Urothelium cell line (cell line): ENCODE measurements around the gene COA1.
"Not testable (repeated sequence)": the region's sequence is repeated elsewhere in the genome, so short reads cannot be mapped to it uniquely, and the experiment has no call there.

ENCODE experiments used
- DNase-seq: peaks from one replicate; pipeline ENCODE4 v3.0.0; 2011; ENCODE audit warnings: low spot score, mixed read lengths
- FAIRE-seq: peaks from 2 replicates; lab custom pipeline; 2011; peaks lifted over from hg19 to GRCh38; lab: Jason Lieb, UNC

COA1 gene

DNA sequence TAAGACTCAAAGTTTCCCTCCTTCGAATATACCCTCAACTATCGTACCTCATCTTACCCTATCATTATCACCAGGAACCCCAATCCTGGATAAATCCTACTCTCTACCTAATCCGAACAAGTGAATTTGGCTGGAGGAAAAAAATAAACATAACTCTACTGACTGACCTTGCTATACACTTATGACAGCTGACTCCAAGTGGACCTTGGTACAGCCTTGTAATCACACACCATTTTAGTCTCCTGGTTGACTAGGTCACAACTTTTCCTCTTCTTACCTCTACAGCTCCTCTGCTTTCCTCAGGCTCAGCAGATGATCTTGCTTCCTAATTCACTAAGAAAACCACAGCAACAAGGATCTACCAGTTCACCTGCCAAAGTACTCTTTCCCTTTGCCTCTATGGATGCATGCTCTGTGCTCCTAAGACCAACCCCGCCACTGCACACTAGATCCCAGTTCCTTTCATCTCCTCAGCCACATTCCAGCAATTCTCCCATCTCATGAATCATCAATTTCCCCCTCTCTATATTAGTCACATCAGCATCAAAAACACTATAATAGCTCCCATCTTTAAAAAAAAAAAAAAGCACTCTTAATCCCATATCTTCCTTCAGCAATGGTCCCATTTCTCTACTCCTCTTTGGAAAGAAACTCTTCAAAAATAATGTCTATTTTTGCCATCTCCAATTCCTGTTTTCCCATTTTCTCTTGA is 35.5 kb downstream of the COA1 start:
- FAIRE-seq (no peak), DNase-seq (peak; percentile 62)

DNA sequence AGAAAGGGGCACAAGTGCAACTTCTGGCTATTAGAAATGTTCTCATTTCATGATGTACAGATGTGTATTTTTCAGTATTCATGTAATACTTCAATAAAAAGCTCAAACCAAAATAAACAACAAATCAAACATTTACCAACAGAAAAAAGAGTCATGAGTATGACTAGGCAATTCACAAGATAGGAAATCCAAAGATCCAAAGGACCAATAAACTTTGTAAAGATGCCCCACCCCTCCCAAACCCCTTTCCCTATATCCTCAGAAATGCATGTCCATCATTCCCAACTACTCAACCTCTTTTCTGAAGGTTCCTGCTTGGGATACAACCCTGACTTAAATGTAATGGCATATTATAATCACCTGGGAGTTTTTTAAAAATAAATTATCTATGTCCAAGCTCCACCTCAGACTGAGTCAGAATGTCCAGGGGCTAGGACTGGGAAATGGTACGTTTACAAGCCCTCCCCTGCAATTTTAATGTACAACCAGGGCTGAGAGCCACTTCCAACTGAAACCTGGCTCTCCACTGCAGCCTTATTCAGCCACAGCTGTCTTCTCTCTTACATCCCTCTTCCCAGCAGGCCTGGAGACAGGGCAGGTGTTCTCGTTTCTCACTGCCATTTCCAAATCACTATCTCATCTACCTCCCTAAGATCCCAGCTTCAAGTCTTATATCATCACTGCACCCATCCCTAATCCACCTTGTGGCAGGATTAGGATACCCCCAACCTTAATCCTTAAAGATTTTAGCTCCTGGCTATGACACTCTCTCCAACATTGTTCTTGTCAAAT is 36.5 kb downstream of the COA1 start:
- DNase-seq: no peak
- no peak for FAIRE-seq

DNA sequence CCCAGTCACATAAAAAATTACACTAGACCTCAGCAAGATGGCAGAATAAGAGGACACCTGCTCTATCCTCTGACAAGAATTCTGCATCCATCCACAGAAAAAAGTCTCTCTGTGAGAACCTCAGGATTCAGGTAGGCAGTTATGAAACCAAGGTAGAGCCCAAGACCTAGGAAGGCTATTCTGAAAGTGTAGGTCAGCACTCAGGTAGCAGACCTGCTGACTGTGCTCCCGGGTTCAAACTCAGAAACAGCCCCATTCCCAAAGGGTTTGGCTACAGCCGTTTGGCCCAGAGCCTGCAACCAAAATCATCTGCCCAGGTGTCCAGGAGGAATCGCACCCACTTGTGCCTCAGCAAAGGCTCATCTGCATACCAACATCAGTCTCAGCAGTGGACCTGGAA is 37.7 kb downstream of the COA1 start:
- FAIRE-seq (no peak), DNase-seq (no peak)

DNA sequence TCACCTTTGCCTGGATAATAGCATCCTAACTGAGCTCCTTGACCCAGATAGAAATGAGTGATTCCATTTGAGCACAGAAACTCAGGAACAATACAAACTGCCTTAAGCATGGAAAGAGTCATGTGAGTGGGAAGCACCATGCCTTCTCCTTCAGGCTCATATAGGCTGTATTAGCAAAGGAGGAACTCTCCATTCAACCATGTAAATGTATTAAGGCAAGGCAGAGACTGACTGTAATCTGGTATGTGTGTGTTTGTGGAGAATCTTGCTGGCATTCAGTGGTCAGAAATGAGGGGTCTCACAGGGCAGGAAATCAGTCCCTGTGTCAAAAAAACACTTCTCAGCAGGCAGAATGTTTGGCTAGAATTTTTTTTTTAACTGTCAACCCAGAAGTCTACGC is 40.2 kb downstream of the COA1 start:
- DNase-seq (no peak), FAIRE-seq (no peak)

DNA sequence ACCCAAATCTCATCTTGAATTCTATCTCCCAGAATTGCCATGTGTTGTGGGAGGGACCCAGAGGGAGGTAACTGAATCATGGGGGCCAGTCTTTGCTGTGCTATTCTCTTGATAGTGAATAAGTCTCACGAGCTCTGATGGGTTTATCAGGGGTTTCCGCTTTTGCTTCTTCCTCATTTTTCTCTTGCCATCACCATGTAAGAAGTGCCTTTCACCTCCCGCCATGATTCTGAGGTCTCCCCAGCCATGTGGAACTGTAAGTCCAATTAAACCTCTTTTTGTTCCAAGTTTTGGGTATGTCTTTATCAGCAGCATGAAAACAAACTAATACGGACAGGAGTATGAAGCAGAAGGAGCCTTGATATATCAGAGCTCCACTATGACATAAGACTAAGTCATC is 41.5 kb downstream of the COA1 start:
- DNase-seq, FAIRE-seq: not testable (repeated sequence)

DNA sequence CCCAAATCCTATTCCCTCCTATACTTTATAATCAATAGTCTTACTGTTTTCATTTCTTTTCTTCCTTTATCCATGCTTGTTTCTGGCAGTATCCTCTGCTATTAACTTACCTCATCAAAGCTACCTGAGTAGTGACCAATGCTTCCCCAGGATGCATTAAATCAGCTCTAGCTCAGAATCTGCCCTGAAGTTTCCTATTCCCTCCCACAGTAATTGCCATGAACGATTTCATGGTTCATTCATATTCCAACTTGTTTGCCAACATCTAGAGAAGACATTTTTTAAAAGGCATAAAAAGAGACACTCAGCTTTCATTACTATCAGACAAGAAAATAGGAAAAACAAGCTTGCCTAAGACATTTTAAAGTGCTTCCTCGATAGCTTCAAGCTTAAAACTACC is 42.3 kb downstream of the COA1 start:
- DNase-seq (no peak), FAIRE-seq (no peak)

DNA sequence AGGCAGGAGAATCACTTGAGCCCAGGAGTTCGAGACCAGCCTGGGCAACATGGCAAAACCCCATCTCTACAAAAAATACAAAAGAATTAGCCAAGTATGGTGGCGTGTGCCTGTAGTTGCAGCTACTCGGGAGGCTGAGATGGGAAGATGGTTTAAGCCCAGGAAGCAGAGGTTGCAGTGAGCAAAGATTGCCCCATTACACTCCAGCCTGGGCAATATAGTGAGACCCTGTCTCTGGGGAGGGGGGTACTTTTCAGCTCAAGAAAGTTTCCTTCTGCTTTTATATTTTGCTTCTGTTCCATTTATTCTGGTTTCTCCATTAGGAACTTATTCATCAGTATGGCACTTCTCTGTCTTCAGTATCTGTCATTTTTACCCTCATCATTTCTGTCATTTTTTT is 48.6 kb downstream of the COA1 start:
- no peak for DNase-seq
- FAIRE-seq: no peak

DNA sequence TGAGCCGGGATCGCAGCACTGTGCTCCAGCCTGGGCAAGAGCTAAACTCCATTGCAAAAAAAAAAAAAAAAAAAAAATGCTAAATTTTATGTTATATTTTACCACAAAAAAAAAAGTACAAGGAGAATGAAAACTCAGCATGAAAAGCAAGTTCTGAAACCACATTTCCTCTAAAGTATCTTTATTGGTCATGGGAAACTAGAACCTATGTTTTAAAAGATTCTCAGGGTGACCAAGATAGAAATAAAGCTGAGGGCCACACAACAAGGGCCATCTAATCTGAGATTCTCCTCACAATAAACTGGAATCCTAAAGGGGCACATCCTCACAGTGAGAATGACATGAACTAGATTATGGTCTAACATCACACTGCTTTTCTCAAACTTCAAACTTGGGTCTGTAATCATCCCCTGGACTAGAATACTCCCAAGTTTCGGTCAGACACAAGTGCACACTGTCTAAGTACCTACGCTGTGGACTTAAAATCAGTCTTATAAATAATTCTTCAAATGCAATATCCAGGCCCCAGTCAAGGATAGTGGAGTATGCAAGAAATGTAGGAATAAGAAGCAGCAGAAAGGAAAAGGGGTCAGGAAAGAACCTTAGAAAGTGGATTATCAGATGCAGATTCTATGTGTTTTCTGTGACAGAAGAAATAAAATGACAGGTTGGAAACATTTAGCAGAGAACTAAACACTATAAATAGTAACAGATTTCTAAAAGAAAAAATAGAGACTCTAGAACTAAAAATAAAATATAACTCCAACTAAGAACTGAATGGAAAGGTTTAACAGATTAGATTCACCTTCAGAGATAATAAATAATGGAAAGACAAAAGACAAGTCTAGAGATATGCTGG is 49.9 kb downstream of the COA1 start:
- DNase-seq: no peak
- FAIRE-seq: no peak

DNA sequence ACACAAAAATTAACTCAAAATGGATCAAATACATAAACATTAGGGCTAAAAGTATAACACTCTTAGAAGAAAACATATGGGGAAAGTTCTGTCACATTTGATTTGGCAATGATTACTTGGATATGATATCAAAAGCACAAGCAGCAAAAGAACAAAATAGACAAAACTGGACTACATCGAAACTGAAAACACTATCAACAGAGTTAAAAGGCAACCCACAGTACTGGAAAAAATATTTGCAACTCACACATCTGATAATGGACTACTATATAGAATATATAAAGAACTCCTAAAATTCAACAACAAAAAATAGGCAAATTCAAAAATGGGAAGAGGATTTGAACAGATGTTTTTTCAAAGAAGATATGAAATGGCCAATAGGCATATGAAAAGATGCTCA is 51.0 kb downstream of the COA1 start:
- no peak for DNase-seq
- FAIRE-seq: no peak

DNA sequence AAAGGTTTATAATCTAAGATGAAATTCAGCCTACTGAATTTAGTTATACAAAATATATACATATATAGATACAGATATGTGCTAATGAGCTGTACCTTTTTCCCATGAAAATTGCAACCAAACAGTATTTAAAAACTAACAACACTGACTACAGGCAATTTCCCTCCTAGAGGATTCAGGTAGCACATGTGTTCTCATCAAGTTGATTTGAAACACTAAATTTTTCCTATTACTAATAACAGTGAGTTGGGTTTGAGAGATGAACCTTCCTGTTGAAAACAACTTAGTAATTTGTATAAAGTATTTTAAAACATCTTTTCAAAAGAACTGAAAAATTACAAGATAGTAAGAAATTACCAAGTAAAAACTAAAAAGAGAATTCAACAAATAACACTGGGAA is 51.5 kb downstream of the COA1 start:
- FAIRE-seq (no peak), DNase-seq (no peak)

DNA sequence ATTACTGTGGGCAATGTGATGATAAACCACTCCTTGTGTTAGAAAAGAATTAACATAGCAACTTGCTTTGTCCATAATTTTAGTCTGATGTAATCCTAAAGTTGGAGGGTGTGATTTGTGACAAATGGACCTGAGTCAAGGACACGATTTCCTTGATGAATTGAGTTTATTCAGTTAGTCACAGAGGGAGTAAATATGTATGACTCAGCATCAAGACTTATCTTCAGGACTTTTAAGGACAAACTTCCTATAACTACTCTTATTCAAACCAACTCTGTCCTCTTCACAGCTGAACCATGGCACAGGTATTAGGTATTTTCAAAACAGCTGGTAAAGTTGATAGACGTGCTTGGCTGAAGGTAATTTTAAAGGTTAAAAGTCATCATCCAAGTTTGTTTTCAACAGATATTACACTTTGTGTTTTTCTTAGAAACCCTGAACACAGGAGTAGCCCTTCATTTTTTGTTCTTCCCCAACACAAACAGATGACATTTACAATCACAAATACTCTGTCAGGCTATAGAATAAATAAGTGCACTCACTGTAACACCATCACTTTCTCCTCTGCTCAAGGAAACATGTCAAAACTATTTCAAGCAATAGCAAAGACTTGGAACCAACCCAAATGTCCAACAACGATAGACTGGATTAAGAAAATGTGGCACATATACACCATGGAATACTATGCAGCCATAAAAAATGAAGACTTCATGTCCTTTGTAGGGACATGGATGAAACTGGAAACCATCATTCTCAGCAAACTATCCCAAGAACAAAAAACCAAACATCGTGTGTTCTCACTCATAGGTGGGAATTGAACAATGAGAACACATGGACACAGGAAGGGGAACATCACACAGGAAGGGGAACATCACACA is 54.5 kb downstream of the COA1 start:
- FAIRE-seq (peak; percentile 55), DNase-seq (peak; percentile 59)

DNA sequence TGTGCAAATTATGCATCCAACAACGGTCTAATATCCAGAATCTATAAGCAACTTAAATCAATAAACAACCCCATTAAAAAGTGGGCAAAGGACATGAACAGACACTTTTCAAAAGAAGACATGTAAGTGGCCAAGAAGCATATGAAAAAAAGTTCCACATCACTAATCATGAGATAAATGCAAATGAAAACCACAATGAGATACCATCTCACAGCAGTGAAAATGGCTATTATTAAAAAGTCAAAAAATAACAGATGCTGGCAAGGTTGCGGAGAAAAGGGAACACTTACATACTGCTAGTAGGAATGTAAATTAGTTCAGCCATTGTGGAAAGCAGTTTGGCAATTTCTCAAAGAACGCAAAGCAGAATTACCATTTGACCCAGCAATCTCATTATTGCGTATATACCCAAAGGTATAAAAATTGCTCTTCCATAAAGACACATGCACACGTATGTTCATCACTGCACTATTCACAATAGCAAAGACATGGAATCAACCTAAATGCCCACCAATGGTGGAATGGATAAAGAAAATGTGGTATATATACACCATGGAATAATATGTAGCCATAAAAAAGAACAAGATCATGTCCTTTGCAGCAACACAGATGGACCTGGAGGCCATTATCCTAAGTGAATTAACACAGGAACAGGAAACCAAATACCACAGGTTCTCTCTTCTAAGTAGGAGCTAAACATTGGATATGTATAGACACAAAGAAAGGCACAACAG is 55.9 kb downstream of the COA1 start:
- FAIRE-seq: not testable (repeated sequence)

DNA sequence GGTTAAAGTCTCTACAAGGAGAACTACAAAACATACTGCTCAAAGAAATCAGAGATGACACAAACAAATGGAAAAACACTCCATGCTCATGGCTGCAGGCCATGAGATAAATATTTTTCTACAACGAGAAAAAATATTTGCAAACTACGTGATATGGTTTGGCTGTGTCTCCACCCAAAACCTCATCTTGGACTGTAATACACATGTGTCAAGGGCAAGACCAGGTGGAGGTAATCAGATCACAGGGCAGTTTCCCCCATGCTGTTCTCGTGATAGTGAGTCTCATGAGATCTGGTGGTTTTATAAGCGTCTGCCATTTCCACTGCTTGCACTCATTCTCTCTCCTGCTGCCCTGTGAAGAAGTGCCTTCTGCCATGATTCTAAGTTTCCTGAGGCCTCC is 57.8 kb downstream of the COA1 start:
- no peak for FAIRE-seq
- no peak for DNase-seq

More for the DNA sequence above, 55.9 kb downstream of the COA1 start:
- DNase-seq: not testable (repeated sequence)

DNA sequence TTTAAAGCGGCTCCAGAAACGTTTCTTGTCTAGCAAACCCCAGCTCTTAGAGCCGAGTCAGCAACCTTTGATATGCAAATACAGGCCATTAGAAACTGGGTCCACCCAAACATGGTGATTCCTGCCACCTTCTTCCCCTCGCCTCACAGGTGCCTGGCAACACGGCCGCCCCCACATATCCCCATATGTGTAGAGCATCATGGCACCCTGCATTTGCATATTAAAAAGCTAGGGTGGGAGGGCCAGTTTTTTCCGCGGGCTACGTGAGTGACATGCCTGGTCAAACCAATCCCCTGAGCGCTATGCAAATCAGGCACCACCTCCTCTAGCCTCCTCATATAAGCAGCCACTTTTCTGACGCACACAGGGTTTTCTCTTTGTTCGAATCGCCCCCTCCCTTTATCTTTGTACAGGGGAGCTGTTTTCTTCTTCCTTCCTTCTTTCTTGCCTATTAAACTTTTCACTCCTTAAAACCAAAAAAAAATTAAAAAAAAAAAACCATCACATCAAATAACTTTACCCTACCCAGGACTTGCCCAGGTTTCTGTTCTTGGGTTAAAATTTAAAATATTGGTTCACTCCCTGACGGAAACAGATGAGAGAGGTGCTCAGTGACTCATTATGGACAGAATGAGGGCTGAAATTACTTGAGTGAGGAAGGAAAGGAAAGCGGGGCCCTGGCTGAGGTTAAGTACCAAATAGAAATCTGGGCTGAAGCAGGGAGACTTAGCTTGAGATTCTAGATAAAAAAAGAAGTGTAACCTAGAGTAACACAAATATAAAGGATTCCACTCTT is 59.8 kb downstream of the COA1 start:
- FAIRE-seq: no peak

DNA sequence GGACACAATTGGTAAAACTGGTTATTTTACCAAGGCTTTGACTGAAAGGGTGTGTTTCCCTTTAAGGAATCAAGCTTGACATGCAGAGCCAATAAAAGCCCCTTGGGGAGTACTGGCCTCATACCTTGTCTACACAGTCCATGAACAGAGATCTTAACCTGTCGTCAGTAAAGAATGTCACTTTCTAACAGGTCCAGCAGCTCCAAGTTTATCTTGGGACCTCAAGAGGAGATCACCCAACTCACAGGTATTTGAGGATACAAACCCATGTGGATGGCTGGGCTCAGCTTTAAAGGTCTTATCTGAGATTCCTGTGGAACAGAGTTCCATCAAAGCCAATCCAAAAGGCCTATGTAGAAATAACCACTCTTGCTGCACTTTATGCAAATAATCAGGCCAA is 61.3 kb downstream of the COA1 start:
- FAIRE-seq: no peak
- no peak for DNase-seq

More for the DNA sequence above, 59.8 kb downstream of the COA1 start:
- no peak for DNase-seq

DNA sequence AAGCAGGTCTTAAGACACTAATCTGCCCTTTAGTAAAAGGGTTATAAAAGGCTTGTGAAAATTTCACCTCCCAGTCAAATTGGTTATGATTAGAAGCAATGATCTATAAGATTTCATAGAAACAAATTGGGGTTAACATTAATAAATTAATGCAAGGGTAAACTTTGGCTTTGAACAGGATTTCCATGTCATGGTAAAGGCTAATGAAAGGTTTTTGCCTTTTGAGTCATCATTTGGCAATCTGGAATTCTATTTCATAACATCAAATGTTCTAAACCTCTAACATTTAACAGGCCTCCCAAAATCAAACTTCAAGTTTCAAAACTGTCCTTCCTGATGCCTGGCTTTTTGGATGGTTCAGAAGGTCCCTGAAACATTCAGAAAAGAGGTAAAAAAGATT is 62.4 kb downstream of the COA1 start:
- DNase-seq (no peak), FAIRE-seq (no peak)

DNA sequence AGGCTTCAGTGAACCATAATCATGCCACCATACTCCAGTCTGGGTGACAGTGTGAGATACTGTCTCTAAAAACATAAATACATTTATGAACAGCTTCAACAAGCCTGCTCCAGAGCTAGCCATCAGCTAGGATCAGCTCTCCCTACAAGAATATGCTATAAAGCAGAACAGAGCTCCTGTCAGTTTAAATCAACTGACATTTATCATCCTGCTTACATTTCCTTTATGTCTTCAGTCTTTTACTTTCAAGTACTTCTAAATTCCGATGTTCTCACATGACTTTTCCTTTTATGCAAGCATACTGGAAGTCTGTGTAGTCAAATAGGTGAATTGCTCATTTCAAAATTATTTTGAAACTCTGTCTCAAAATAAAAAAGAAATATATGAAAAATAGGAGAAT is 64.6 kb downstream of the COA1 start:
- FAIRE-seq: no peak
- no peak for DNase-seq

DNA sequence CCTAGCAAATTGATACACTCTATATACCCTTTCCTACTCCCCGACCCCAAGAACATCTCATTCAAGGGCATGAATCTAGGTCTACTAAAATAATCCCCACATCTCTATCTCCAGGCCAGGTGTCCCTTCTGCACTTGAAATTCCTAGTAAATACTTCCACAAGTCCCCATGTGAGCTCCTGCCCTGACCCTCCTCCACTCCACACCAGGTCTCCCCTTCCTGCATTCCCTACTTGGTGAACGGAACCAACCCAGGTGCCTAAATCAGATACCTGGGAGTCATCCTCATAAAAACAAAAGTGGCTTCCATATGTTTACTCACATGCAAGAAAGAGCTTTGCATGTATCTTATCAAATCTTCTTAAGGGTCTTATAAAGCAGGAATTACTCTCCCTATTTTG is 69.2 kb downstream of the COA1 start:
- no peak for FAIRE-seq
- DNase-seq: no peak

DNA sequence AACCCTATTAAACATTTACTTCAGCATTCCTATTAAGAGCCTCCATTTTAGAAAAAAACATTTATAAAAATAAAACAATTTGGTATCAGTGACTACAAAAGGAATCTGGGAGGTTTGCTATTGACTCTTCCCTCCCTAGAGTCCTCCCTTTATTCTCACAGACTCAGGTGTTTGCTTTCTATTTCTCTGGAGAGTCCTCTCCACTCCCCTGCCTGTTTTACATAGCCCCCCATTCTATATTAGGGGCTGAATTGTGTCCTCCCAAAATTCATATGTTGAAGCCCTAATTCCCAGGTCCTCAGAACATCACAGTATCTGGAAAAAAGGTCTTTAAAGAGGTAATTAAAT is 69.8 kb downstream of the COA1 start:
- no peak for FAIRE-seq
- no peak for DNase-seq
